GM12874 (cell line): Measurements from ENCODE around the gene SORCS3.

Experiments used
- TF ChIP-seq, protein P1 (sequence below): IDR thresholded peaks from 2 replicates; pipeline ENCODE4 v1.5.1; 2011; ENCODE audit warnings: low read depth, mild to moderate bottlenecking, control low read depth, low read length, moderate library complexity; ENCODE audit not compliant: insufficient read depth

SORCS3 gene

DNA sequence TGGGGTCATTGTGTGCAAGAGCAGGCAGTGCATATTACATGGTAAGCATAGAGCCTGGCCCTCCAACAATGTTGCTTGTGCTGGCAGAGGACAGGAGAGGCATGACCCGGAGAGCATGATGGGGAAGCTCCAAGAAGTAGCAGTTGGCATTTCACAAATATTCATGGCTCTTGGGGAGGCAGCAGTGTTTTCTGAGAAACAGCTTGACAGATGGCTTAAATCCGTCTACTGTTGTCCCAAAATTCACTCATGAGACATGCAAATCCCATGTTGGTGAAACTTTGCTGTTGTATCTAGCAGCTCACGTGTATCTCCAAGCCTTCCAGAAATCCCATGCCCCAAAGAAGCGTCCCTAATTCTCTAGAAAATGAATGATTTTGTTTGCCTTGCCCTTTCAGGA is 487.0 kb downstream of the SORCS3 start:
- TF ChIP-seq, protein P1, sequence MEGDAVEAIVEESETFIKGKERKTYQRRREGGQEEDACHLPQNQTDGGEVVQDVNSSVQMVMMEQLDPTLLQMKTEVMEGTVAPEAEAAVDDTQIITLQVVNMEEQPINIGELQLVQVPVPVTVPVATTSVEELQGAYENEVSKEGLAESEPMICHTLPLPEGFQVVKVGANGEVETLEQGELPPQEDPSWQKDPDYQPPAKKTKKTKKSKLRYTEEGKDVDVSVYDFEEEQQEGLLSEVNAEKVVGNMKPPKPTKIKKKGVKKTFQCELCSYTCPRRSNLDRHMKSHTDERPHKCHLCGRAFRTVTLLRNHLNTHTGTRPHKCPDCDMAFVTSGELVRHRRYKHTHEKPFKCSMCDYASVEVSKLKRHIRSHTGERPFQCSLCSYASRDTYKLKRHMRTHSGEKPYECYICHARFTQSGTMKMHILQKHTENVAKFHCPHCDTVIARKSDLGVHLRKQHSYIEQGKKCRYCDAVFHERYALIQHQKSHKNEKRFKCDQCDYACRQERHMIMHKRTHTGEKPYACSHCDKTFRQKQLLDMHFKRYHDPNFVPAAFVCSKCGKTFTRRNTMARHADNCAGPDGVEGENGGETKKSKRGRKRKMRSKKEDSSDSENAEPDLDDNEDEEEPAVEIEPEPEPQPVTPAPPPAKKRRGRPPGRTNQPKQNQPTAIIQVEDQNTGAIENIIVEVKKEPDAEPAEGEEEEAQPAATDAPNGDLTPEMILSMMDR = no peak

DNA sequence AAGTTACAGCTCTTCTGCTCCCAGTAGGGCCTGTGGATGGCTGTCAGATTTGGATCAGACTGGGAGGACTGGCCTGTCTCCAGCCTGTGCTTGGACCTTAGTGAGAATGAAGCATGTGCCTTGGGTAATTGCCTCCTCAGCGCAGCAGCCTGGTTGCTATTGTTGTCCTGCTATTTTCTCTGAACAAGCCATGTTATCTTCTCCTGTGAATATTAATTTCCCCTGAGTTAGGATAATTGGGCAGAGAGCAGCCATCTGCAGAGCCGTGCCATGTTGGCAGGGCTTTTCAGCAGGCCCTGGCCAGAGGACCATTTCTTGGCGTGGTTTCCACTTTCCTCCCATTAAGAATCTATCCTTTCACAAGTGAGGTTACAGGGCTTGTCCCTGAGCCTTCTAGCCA is 497.3 kb downstream of the SORCS3 start:
- TF ChIP-seq, protein P1 = no peak

DNA sequence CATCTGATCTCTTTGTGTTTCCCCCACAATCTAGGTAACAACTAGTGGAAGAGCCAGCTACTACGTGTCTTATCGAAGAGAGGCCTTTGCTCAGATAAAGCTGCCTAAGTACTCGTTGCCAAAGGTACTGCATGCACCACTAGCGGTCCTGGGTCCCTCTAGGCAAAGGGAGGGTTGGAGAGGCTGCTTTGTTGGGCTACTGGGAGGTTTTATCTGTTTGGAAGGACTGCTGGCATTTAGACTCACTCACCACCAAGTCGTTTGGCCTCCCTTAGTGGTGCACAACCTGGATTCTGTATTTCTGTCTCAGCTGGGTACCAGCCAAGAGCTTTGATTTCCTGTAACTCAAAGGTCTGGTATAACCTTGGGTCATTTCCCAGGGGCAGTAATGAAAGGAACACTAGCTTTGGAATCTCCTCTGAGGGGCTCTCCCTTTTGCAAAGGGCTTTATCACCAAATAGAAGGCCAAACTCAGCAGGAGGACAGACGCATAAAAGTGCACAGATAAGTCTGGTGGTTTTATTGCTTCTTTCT is 498.3 kb downstream of the SORCS3 start:
- TF ChIP-seq, protein P1 = no peak

DNA sequence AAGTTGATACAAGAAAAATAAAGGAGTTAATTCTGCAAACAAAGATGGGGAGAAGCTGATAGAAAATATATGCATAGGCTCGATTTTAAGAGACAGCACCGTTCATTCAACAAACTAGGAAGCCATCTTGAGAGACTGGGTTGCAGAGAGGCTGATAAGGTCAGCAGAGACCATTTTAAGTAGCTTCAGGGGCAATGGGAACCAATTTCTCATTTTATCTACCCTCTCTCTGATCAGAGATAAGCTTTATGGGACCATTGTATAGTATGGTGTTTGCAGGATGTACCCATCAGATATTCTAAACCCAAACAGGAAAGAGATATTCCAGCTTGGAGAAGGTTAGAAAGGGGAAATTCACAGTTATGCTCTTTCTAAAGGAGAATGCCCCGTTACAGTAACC is 499.5 kb downstream of the SORCS3 start:
- TF ChIP-seq, protein P1 = no peak

DNA sequence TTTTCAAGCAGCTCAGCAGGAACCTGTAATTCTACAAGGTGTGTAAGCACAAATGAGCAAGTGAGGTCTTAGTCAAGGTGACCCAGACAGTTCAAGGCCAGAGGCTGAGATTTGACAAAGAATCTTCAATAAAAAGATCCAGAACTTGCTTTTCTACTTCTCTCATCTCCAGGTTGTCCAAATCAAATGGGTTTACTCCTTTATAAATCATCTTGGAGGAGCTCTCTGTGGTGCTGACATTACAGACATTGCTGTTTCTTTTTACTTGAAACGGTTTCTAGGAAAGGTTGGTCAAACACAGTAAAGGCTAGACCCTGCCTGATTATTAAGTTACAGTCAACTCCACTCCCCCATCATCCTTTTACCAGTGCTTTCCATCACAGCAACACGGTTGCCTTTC is 504.6 kb downstream of the SORCS3 start:
- TF ChIP-seq, protein P1 = no peak

DNA sequence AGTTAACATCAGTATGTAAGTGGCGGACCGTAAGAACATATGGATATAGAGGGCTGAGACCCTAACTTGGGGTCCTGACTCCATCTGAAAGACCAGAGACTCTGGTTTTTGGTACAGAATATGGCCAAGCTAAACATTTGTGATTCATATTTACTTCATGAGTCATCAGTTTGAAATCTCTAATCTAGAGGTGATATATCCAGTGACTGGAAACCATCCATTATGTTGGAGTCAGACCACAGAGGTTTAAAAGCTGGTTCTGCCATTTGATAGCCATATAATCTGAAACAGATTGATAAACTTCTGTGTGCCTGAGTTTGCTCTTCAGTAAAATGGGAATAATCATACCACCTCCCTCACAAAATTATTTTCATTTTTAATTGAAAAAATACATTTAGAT is 505.3 kb downstream of the SORCS3 start:
- TF ChIP-seq, protein P1 = no peak

DNA sequence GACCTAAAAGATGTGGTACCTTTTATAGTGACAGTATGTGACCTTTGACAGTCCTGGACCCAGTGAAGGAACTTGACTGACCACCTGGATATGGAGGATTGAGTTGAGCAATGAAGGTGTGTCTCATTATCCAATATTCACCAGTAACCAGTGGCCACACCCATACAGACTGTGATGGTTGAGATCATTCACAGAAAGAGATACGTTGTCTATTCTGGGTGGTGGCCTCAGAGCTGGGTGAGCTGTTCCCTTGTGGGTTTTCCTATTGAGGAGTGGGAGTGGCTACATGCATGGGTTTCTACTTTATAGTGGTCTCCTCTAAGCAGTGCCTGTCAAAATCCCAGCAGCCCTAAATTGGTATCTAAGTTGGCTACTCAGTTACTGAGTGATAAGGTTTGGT is 507.4 kb downstream of the SORCS3 start:
- TF ChIP-seq, protein P1 = no peak
